SHP77 (cell line): ENCODE measurements around the gene TAP2.

Experiments
- DNase-seq, 2 experiments: peaks; one replicate each; lab custom pipeline; 2025; lab: John Stamatoyannopoulos, UW

The TAP2 gene

GRCh38 chr6:32854376-32855178 lies 16.0 kb upstream of the TAP2 start:
- DNase-seq, result no peak

- DNase-seq, result peak; percentile 78 to 92
Measured at GRCh38 chr6:32853541-32854375, 15.2 kb upstream of the TAP2 start, which contains the start of the genes PSMB9 and TAP1. Gene PSMB9, plus strand, starts transcription at chr6:32854192. Its CDS starts 38 bp downstream, at chr6:32854230. Gene TAP1, minus strand, starts transcription at chr6:32853704. Its CDS starts 68 bp downstream, at chr6:32853636.

- DNase-seq, result peak in 1 of 2 experiments; percentile 4
Measured at GRCh38 chr6:32852844-32853540, 14.5 kb upstream of the TAP2 start.

- peak in 1 of 2 experiments; percentile 3 for DNase-seq
Measured at GRCh38 chr6:32852018-32852843, 13.7 kb upstream of the TAP2 start.

- DNase-seq, result no peak
Measured at GRCh38 chr6:32851025-32851424, 12.5 kb upstream of the TAP2 start.

GRCh38 chr6:32849126-32849525 lies 10.6 kb upstream of the TAP2 start:
- DNase-seq, result no peak

- DNase-seq, result no peak
Measured at GRCh38 chr6:32847795-32848194, 9.3 kb upstream of the TAP2 start.

GRCh38 chr6:32847004-32847403 lies 8.5 kb upstream of the TAP2 start:
- no peak for DNase-seq

GRCh38 chr6:32845384-32845884 lies 6.9 kb upstream of the TAP2 start:
- DNase-seq, result no peak

GRCh38 chr6:32844839-32845383 lies 6.4 kb upstream of the TAP2 start:
- no peak for DNase-seq

- peak; percentile 93 to 97 for DNase-seq
Measured at GRCh38 chr6:32843979-32844838, 5.7 kb upstream of the TAP2 start, which contains the start of gene PSMB8. Gene PSMB8, minus strand, starts transcription at chr6:32844047. Its CDS starts 51 bp downstream, at chr6:32843996.

GRCh38 chr6:32843331-32843978 lies 4.9 kb upstream of the TAP2 start:
- DNase-seq, result no peak

- DNase-seq, result no peak
Measured at GRCh38 chr6:32842690-32843089, 4.2 kb upstream of the TAP2 start.

GRCh38 chr6:32842021-32842650 lies 3.6 kb upstream of the TAP2 start:
- no peak for DNase-seq

GRCh38 chr6:32840604-32841246 lies 2.2 kb upstream of the TAP2 start:
- DNase-seq, result no peak

GRCh38 chr6:32839356-32839755 lies 817 bp upstream of the TAP2 start:
- no peak for DNase-seq

GRCh38 chr6:32837651-32838113 lies 857 bp downstream of the TAP2 start:
- DNase-seq, result no peak

- DNase-seq, result no peak
Measured at GRCh38 chr6:32836873-32837272, 1.7 kb downstream of the TAP2 start.
